ENCODE results near the gene PRSS8. TPM values are rescaled to one million over a fixed set of nuclear protein-coding genes. Genes with fewer than 3 reads are reported as not detected.
A peak's percentile ranks its signal among the peaks of the same experiment; 100 is the strongest.

The PRSS8 gene
- total RNA-seq, 1 donor from 2014 or later = 3.8 TPM

GRCh38 chr16:31083081-31083480, 52.4 kb downstream of the PRSS8 start:
- peaks cover 2% of the 10 kb centered on the region for H3K4me1 Mint-ChIP-seq (ENCODE audit: unreplicated experiment)
- no peak overlapping the region for H3K4me3 Mint-ChIP-seq (ENCODE audit: unreplicated experiment)
- H3K27ac Mint-ChIP-seq (ENCODE audit: unreplicated experiment) = no peak overlapping the region
- peaks cover 28% of the 10 kb centered on the region for H3K36me3 Mint-ChIP-seq (ENCODE audit: low read depth, unreplicated experiment)
- no peak for DNase-seq (ENCODE audit: low spot score)
- TF ChIP-seq CTCF (IDR thresholded peaks at IDR 0.05; ENCODE audit: unreplicated experiment) = no peak
- H3K9me3 Mint-ChIP-seq (ENCODE audit: unreplicated experiment) = no peaks in the 10 kb centered on the region
- H3K27me3 Mint-ChIP-seq (ENCODE audit: unreplicated experiment) = peaks cover 26% of the 10 kb centered on the region

GRCh38 chr16:31082368-31083045, 53.0 kb downstream of the PRSS8 start:
- no peak for TF ChIP-seq CTCF (IDR thresholded peaks at IDR 0.05; ENCODE audit: unreplicated experiment)
- DNase-seq (ENCODE audit: low spot score) = no peak
- Mint-ChIP-seq H3K9me3 (ENCODE audit: unreplicated experiment) (no peaks in the 10 kb centered on the region), H3K4me1 (ENCODE audit: unreplicated experiment) (peaks cover 2% of the 10 kb centered on the region), H3K4me3 (ENCODE audit: unreplicated experiment) (peak overlapping the region; percentile 40), H3K36me3 (ENCODE audit: low read depth, unreplicated experiment) (peaks cover 31% of the 10 kb centered on the region), H3K27me3 (ENCODE audit: unreplicated experiment) (peaks cover 29% of the 10 kb centered on the region), H3K27ac (ENCODE audit: unreplicated experiment) (peak overlapping the region; percentile 44)

Other genes with a start within 250 kb of the PRSS8 start
- gene BCL7C, start 241.7 kb downstream of the PRSS8 start, total RNA-seq (ENCODE audit: unreplicated experiment) = 53.9 TPM
- 3.4 TPM for gene CTF1, start 239.1 kb downstream of the PRSS8 start, total RNA-seq (ENCODE audit: unreplicated experiment)
- gene FBXL19, start 212.2 kb downstream of the PRSS8 start, total RNA-seq (ENCODE audit: unreplicated experiment) = 117 TPM
- 42.9 TPM for gene ORAI3, start 186.7 kb downstream of the PRSS8 start, total RNA-seq (ENCODE audit: unreplicated experiment)
- 23.4 TPM for gene SETD1A, start 178.0 kb downstream of the PRSS8 start, total RNA-seq (ENCODE audit: unreplicated experiment)
- 5.3 TPM for gene HSD3B7, start 150.5 kb downstream of the PRSS8 start, total RNA-seq (ENCODE audit: unreplicated experiment)
- 5.5 TPM for gene STX1B, start 125.1 kb downstream of the PRSS8 start, total RNA-seq (ENCODE audit: unreplicated experiment)
- 74.2 TPM for gene STX4, start 102.2 kb downstream of the PRSS8 start, total RNA-seq (ENCODE audit: unreplicated experiment)
- 13.6 TPM for gene ZNF668, start 61.5 kb downstream of the PRSS8 start, total RNA-seq (ENCODE audit: unreplicated experiment)
- 25.5 TPM for gene ZNF646, start 61.3 kb downstream of the PRSS8 start, total RNA-seq (ENCODE audit: unreplicated experiment)
- 1.8 TPM for gene PRSS53, start 46.8 kb downstream of the PRSS8 start, total RNA-seq (ENCODE audit: unreplicated experiment)
- 59.6 TPM for gene VKORC1, start 40.9 kb downstream of the PRSS8 start, total RNA-seq (ENCODE audit: unreplicated experiment)
- gene BCKDK, start 27.3 kb downstream of the PRSS8 start, total RNA-seq (ENCODE audit: unreplicated experiment) = 56.8 TPM
- 49.7 TPM for gene KAT8, start 18.1 kb downstream of the PRSS8 start, total RNA-seq (ENCODE audit: unreplicated experiment)
- gene PRSS36, start 14.3 kb upstream of the PRSS8 start, total RNA-seq (ENCODE audit: unreplicated experiment) = 0.74 TPM
- gene FUS, start 44.4 kb upstream of the PRSS8 start, total RNA-seq (ENCODE audit: unreplicated experiment) = 590 TPM
- gene PYCARD, start 67.0 kb upstream of the PRSS8 start, total RNA-seq (ENCODE audit: unreplicated experiment) = 35.6 TPM
- 0.18 TPM for gene TRIM72, start 78.4 kb upstream of the PRSS8 start, total RNA-seq (ENCODE audit: unreplicated experiment)
- gene PYDC1, start 81.4 kb upstream of the PRSS8 start, total RNA-seq (ENCODE audit: unreplicated experiment) = not detected
- gene ITGAM, start 124.2 kb upstream of the PRSS8 start, total RNA-seq (ENCODE audit: unreplicated experiment) = 0.74 TPM
- gene ITGAX, start 219.4 kb upstream of the PRSS8 start, total RNA-seq (ENCODE audit: unreplicated experiment) = not detected

Measured in endothelial cell (in vitro differentiated cells).